ENCODE measurements around the gene GMCL2. TPM values are rescaled to one million over a fixed set of nuclear protein-coding genes. Genes with fewer than 3 reads are reported as not detected.
"Not testable (repeated sequence)": the region's sequence is repeated elsewhere in the genome, so short reads cannot be mapped to it uniquely, and the experiment has no call there.

GMCL2 gene
- polyA plus RNA-seq, 1 of the 3 experiments (the other 2 are of a cell fraction): not detected

- H3K36me3 ChIP-seq (replicated peaks in 1 of 2; ENCODE audit: control insufficient read depth in 1 of 2, insufficient read depth in 2 of 2, low read length in 1 of 2): no peaks in the 10 kb centered on the region
- ChIA-PET POLR2A (no interaction called here), CTCF (no interaction called here)
- H3K9ac ChIP-seq: no peak overlapping the region
- H3K27me3 ChIP-seq (ENCODE audit: insufficient read depth): no peaks in the 10 kb centered on the region; the same call in 1 of the 2 replicates
- TF ChIP-seq RCOR1 (IDR thresholded peaks at IDR 0.05; ENCODE audit: low read length) (no peak), RFX5 (IDR thresholded peaks at IDR 0.05; ENCODE audit: low read length) (no peak), RAD21 (IDR thresholded peaks at IDR 0.05; ENCODE audit: low read length) (no peak), FOSL2 (IDR thresholded peaks at IDR 0.05; ENCODE audit: borderline replicate concordance, low read depth) (no peak), MEF2A (IDR thresholded peaks at IDR 0.05; ENCODE audit: borderline replicate concordance, low read depth) (no peak), USF2 (IDR thresholded peaks at IDR 0.05; ENCODE audit: borderline replicate concordance, low read depth, low read length) (no peak), NFIC (IDR thresholded peaks at IDR 0.05; ENCODE audit: borderline replicate concordance) (no peak), IRF3 (IDR thresholded peaks at IDR 0.05; ENCODE audit: low read depth, low read length) (no peak), TAF1 (IDR thresholded peaks at IDR 0.05; ENCODE audit: borderline replicate concordance, low read depth, low read length) (no peak), TEAD4 (IDR thresholded peaks at IDR 0.05; ENCODE audit: borderline replicate concordance, insufficient read depth) (no peak), USF1 (IDR thresholded peaks at IDR 0.05; ENCODE audit: borderline replicate concordance, low read depth) (no peak), SMC3 (IDR thresholded peaks at IDR 0.05; ENCODE audit: low read depth, low read length) (no peak), POLR2AphosphoS5 (IDR thresholded peaks at IDR 0.05; ENCODE audit: low read depth, low read length) (no peak), ELF1 (IDR thresholded peaks at IDR 0.05) (no peak)
- 80% methylated on average over 8 of the region's 11 CpGs for WGBS (ENCODE audit: low lambda C conversion rate)
- H2AFZ ChIP-seq (ENCODE audit: low read depth): no peak overlapping the region
- no peaks in the 10 kb centered on the region for H3K9me3 ChIP-seq
- H3F3A ChIP-seq (replicated peaks; ENCODE audit: insufficient read depth): peaks cover 3% of the 10 kb centered on the region
- H3K27ac ChIP-seq (ENCODE audit: low read depth in 2 of 2, low read length in 1 of 2): no peak overlapping the region
- no peaks in the 10 kb centered on the region for H4K20me1 ChIP-seq (ENCODE audit: insufficient read depth)
- DNase-seq: no peak
- H3K9me2 ChIP-seq: no peaks in the 10 kb centered on the region
- H3K79me2 ChIP-seq (ENCODE audit: insufficient read depth): peaks cover 3% of the 10 kb centered on the region; the same call in 1 of the 2 replicates
- no peak overlapping the region for H3K4me3 ChIP-seq (ENCODE audit: low read depth in 2 of 2, low read length in 1 of 2)
- H3K4me1 ChIP-seq (ENCODE audit: control insufficient read depth in 1 of 2, insufficient read depth in 2 of 2, low read depth in 1 of 2, low read length in 1 of 2): no peaks in the 10 kb centered on the region; a peak in 1 of 4 replicates
- H3K4me2 ChIP-seq: no peak overlapping the region
Measured at GRCh38 chr5:178198706-178199105, 11.5 kb upstream of the GMCL2 start.

GRCh38 chr5:178198151-178198550, 11.0 kb upstream of the GMCL2 start:
- POLR2A ChIA-PET; H3K27me3 ChIP-seq (ENCODE audit: insufficient read depth); H3K4me3 ChIP-seq (ENCODE audit: low read depth in 2 of 2, low read length in 1 of 2); H3K4me1 ChIP-seq (ENCODE audit: control insufficient read depth in 1 of 2, insufficient read depth in 2 of 2, low read depth in 1 of 2, low read length in 1 of 2); H3F3A ChIP-seq (replicated peaks; ENCODE audit: insufficient read depth); H4K20me1 ChIP-seq (ENCODE audit: insufficient read depth); H3K9me2 ChIP-seq; DNase-seq; H3K4me2 ChIP-seq; H3K79me2 ChIP-seq (ENCODE audit: insufficient read depth); H3K9me3 ChIP-seq; H3K9ac ChIP-seq; H3K27ac ChIP-seq (ENCODE audit: low read depth in 2 of 2, low read length in 1 of 2); H2AFZ ChIP-seq (ENCODE audit: low read depth); H3K36me3 ChIP-seq (replicated peaks in 1 of 2; ENCODE audit: control insufficient read depth in 1 of 2, insufficient read depth in 2 of 2, low read length in 1 of 2): not testable (repeated sequence)
- 85% methylated on average over 10 of the region's 11 CpGs for WGBS (ENCODE audit: low lambda C conversion rate)
- CTCF ChIA-PET: interaction anchor here (1.0 kb wide), 1 partner anchor 13 kb away, joined by 3 read pairs; no protein-coding TSS in a partner anchor
